HFF-Myc (cell line): ENCODE results near the gene XRCC3.

Experiments used
- DNase-seq: peaks from one replicate; pipeline ENCODE4 v3.0.0-alpha.2; 2011; ENCODE audit warnings: low read depth; ENCODE audit errors: extremely low read depth
- H3K4me3 ChIP-seq: replicated peaks from 2 replicates; pipeline ENCODE4 v1.5.1; 2011; ENCODE audit warnings: low read depth, mild to moderate bottlenecking, control low read depth, low read length
- CTCF ChIP-seq: IDR thresholded peaks from 2 replicates; pipeline ENCODE4 v1.5.1; 2012; ENCODE audit warnings: mild to moderate bottlenecking, low read depth, low read length, control low read depth; ENCODE audit errors: missing control alignments

Gene XRCC3

GRCh38 chr14:103715052-103716000 lies at the start of gene XRCC3, which contains the start of gene ZFYVE21:
XRCC3 (minus strand) TSS chr14:103715451; CDS start chr14:103711087, 4,364 bp downstream.
ZFYVE21 (plus strand) TSS chr14:103715810; CDS start chr14:103715842, 32 bp downstream.
- no peak for TF ChIP-seq CTCF
- peak; percentile 99 for DNase-seq
- H3K4me3 ChIP-seq: peak within 1 kb of the TSS; percentile 75

GRCh38 chr14:103763730-103764488 lies 48.7 kb upstream of the XRCC3 start:
- no peak for TF ChIP-seq CTCF
- H3K4me3 ChIP-seq: no peak overlapping the region
- no peak for DNase-seq

- no peak overlapping the region for H3K4me3 ChIP-seq
- TF ChIP-seq CTCF: no peak
- no peak for DNase-seq
Observed at GRCh38 chr14:103762541-103762940, 47.3 kb upstream of the XRCC3 start.

GRCh38 chr14:103762036-103762435 lies 46.8 kb upstream of the XRCC3 start:
- DNase-seq: no peak
- TF ChIP-seq CTCF: no peak
- H3K4me3 ChIP-seq: no peak overlapping the region

GRCh38 chr14:103758059-103758776 lies 43.0 kb upstream of the XRCC3 start:
- TF ChIP-seq CTCF: no peak
- no peak overlapping the region for H3K4me3 ChIP-seq
- DNase-seq: no peak

GRCh38 chr14:103755060-103755459 lies 39.8 kb upstream of the XRCC3 start:
- no peak for DNase-seq
- TF ChIP-seq CTCF: no peak

More at GRCh38 chr14:103755060-103755459, 39.8 kb upstream of the XRCC3 start:
- no peak overlapping the region for H3K4me3 ChIP-seq
